CD4-positive, alpha-beta T cell (primary cell): ENCODE measurements around the gene PRAC1. TPM values are rescaled to one million over a fixed set of nuclear protein-coding genes. Genes with fewer than 3 reads are reported as not detected.

Source experiments
- ATAC-seq: fragments of 200-7000 bp; cut with Tn5 transposase; one replicate; pipeline ENCODE4 v1.10.0; 2022; ENCODE audit warnings: mild to moderate bottlenecking; ENCODE audit not compliant: poor library complexity
- CTCF ChIA-PET: fragments of 350-600 bp; sonication (Branson Sonifier 250); formaldehyde crosslinking; loops from one replicate; lab custom pipeline; 2021; ENCODE audit warnings: antibody characterized with exemption, inconsistent platforms; lab: Charles Lee
- POLR2A ChIA-PET: fragments of 350-600 bp; sonication (Branson Sonifier 250); formaldehyde crosslinking; loops from one replicate; lab custom pipeline; 2021; ENCODE audit warnings: antibody characterized with exemption, inconsistent platforms; lab: Charles Lee
- DNase-seq, 14 experiments: peaks; one replicate each; pipeline ENCODE4 v3.0.0-alpha.2; 2013 to 2020; ENCODE audit warnings: mixed read lengths in 2 of 14
- H3K27ac ChIP-seq, 2 donors: one replicate each; pipeline versions ENCODE4 v1.5.1 to v1.7.0; 2013; ENCODE audit warnings: low read length in 2 of 2, low read depth in 1 of 2, mild to moderate bottlenecking in 1 of 2
- H3K27me3 ChIP-seq, 2 experiments: 1 replicate in 1 of 2; 2 replicates in 1 of 2; pipeline versions ENCODE4 v1.6.1 to v1.7.0; 2013; ENCODE audit warnings: low read length in 2 of 2, control low read depth in 1 of 2, mild to moderate bottlenecking in 1 of 2, moderate library complexity in 1 of 2; ENCODE audit not compliant: insufficient read depth in 2 of 2, control insufficient read depth in 1 of 2
- H3K36me3 ChIP-seq: one replicate; pipeline ENCODE4 v1.6.1; 2013; ENCODE audit warnings: low read length, control low read depth; ENCODE audit not compliant: insufficient read depth
- H3K4me1 ChIP-seq: one replicate; pipeline ENCODE4 v1.6.1; 2013; ENCODE audit warnings: low read length, control low read depth; ENCODE audit not compliant: insufficient read depth
- H3K4me3 ChIP-seq: one replicate; pipeline ENCODE4 v1.5.1; 2013; ENCODE audit warnings: mild to moderate bottlenecking, low read length, moderate library complexity
- H3K9me3 ChIP-seq, 2 experiments: 1 replicate in 1 of 2; 2 replicates in 1 of 2; pipeline versions ENCODE4 v1.6.1 to v1.7.0; 2013; ENCODE audit warnings: low read length in 2 of 2, mild to moderate bottlenecking in 2 of 2, control low read depth in 1 of 2, moderate library complexity in 1 of 2; ENCODE audit not compliant: control insufficient read depth in 1 of 2, insufficient read depth in 1 of 2
- H3K27ac Mint-ChIP-seq: one replicate; pipeline ENCODE4 v1.8.0; 2020; ENCODE audit warnings: mixed read lengths
- H3K27me3 Mint-ChIP-seq: one replicate; pipeline ENCODE4 v1.8.0; 2021; ENCODE audit warnings: mixed read lengths
- H3K36me3 Mint-ChIP-seq: one replicate; pipeline ENCODE4 v1.8.0; 2021; ENCODE audit warnings: low read depth, mixed read lengths
- H3K4me1 Mint-ChIP-seq: one replicate; pipeline ENCODE4 v1.8.0; 2021; ENCODE audit warnings: low read depth, mixed read lengths
- H3K4me3 Mint-ChIP-seq: one replicate; pipeline ENCODE4 v1.8.0; 2020; ENCODE audit warnings: mild to moderate bottlenecking, mixed read lengths
- H3K9me3 Mint-ChIP-seq: one replicate; pipeline ENCODE4 v1.8.0; 2020; ENCODE audit warnings: mixed read lengths
- CTCF ChIP-seq: fragments of 200-600 bp; IDR thresholded peaks from one replicate; pipeline ENCODE4 v1.8.0; 2022; ENCODE audit warnings: antibody characterized with exemption, mild to moderate bottlenecking
- intact Hi-C, 2 experiments: fragments of 100-400 bp; cut with DNase I in 1 of 2; cut with micrococcal nuclease in 1 of 2; formaldehyde crosslinking; loops; one replicate each; pipeline versions ENCODE4 v1.15.1 to v1.9.0; 2023 to 2025; cut with DNase I, micrococcal nuclease
- total RNA-seq, 174 experiments: library from RNA in 2 of 174; stranded (reverse) in 2 of 174; gene quantifications; one replicate each; pipeline ENCODE4 v1.2.3 and lab custom pipeline; 2021 to 2026

PRAC1 gene
- total RNA-seq, 2 experiments from 2014 or later = not detected

GRCh38 chr17:48733632-48734328, 11.5 kb upstream of the PRAC1 start:
- peaks cover 89 to 97% of the 10 kb centered on the region in 2 experiments for H3K27me3 ChIP-seq
- H3K4me1 ChIP-seq = peaks cover 29% of the 10 kb centered on the region
- no peak overlapping the region for H3K4me3 ChIP-seq
- Mint-ChIP-seq H3K36me3 (no peaks in the 10 kb centered on the region), H3K9me3 (no peaks in the 10 kb centered on the region), H3K27me3 (peaks cover 98% of the 10 kb centered on the region), H3K4me3 (no peak overlapping the region), H3K4me1 (peaks cover 20% of the 10 kb centered on the region), H3K27ac (no peak overlapping the region)
- no peak for DNase-seq
- no peak for ATAC-seq
- no peak for TF ChIP-seq CTCF
- no peaks in the 10 kb centered on the region for H3K36me3 ChIP-seq
- peaks cover 0 to 26% of the 10 kb centered on the region in 2 experiments for H3K9me3 ChIP-seq
- POLR2A ChIA-PET = no interaction called here
- intact Hi-C loops = no loop called here
- H3K27ac ChIP-seq = no peak overlapping the region
- CTCF ChIA-PET = interaction anchor here (1.0 to 1.4 kb wide), 3 partner anchors 10 to 55 kb away, joined by 3 read pairs; no protein-coding TSS in a partner anchor

- H3K9me3 Mint-ChIP-seq = no peaks in the 10 kb centered on the region
- Histone ChIP-seq H3K9me3 (peaks cover 0 to 26% of the 10 kb centered on the region in 2 experiments), H3K27me3 (peaks cover 89 to 97% of the 10 kb centered on the region in 2 experiments), H3K27ac (no peak overlapping the region), H3K4me3 (no peak overlapping the region), H3K36me3 (no peaks in the 10 kb centered on the region), H3K4me1 (peaks cover 31% of the 10 kb centered on the region)
- DNase-seq (no peak), ATAC-seq (no peak)
- no peak overlapping the region for H3K27ac Mint-ChIP-seq
- peaks cover 23% of the 10 kb centered on the region for H3K4me1 Mint-ChIP-seq
- CTCF ChIA-PET = interaction anchor here (1.2 kb wide), 1 partner anchor 146 kb away, joined by 5 read pairs; no protein-coding TSS in a partner anchor
- TF ChIP-seq CTCF = no peak
- no peak overlapping the region for H3K4me3 Mint-ChIP-seq
- peaks cover 98% of the 10 kb centered on the region for H3K27me3 Mint-ChIP-seq
- POLR2A ChIA-PET = interaction anchor here (1.0 kb wide), 1 partner anchor 10 kb away, joined by 4 read pairs; the partner anchor contains the start of gene PRAC1
- intact Hi-C loops = no loop called here
- no peaks in the 10 kb centered on the region for H3K36me3 Mint-ChIP-seq
These were observed 10.6 kb upstream of the PRAC1 start for GRCh38 chr17:48732688-48733629.

- no peak for DNase-seq
- intact Hi-C loops = no loop called here
- ATAC-seq = no peak
- H3K27ac ChIP-seq = no peak overlapping the region
- Mint-ChIP-seq H3K27me3 (peaks cover 98% of the 10 kb centered on the region), H3K36me3 (no peaks in the 10 kb centered on the region), H3K4me1 (peaks cover 28% of the 10 kb centered on the region), H3K4me3 (no peak overlapping the region), H3K27ac (no peak overlapping the region), H3K9me3 (no peaks in the 10 kb centered on the region)
- H3K4me3 ChIP-seq = no peak overlapping the region
- peaks cover 40% of the 10 kb centered on the region for H3K4me1 ChIP-seq
- peaks cover 0 to 38% of the 10 kb centered on the region in 2 experiments for H3K9me3 ChIP-seq
- CTCF ChIA-PET = interaction anchor here (0.6 to 1.2 kb wide), 6 partner anchors 13 to 901 kb away, joined by 3 to 5 read pairs (median 3); no protein-coding TSS in a partner anchor
- H3K36me3 ChIP-seq = no peaks in the 10 kb centered on the region
- H3K27me3 ChIP-seq = peaks cover 93 to 97% of the 10 kb centered on the region in 2 experiments
- POLR2A ChIA-PET = no interaction called here
- TF ChIP-seq CTCF = no peak
These were observed 9.0 kb upstream of the PRAC1 start for GRCh38 chr17:48731355-48731754.
